A204.1 (cell line): Measurements from ENCODE around the gene KATNIP.

Experiments
- FAIRE-seq: peaks from 2 replicates; lab custom pipeline; 2012; peaks lifted over from hg19 to GRCh38; lab: Jason Lieb, UNC

KATNIP gene

DNA sequence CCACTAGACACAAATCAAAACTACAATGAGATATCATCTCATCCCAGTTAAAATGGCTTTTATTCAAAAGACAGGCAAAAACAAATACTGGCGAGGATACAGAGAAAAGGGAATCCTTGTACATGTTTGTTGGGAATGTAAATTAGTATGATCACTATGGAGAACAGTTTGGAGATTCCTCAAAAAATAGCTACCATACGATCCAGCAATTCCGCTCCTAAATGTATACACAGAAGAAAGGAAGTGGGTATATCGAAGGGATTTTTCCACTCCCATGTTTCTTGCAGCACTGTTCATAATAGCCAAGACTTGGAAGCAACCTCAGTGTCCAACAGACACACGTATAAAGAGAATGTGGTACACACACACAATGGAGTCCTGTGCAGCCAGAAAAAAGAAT lies 35.3 kb downstream of the KATNIP start:
- FAIRE-seq, result no peak

GRCh38 chr16:27586711-27587110 lies 36.8 kb downstream of the KATNIP start:
- FAIRE-seq, result no peak

DNA sequence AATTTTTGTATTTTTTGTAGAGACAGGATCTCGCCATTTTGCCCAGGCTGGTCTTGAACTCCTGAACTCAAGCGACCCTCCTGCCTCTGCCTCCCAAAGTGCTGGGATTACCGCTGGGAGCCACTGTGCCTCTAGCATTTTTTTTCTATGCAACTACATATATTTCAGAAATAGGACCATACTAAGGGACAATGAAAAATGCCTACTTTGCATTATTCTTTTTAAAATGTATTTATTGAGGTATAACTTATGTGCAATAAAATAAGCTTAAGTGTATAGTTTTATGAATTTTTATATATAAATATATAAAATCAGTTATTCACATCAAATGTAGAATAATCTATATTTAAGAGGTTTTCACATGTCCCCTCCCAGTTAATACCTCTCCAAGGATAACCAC lies 38.1 kb downstream of the KATNIP start:
- FAIRE-seq, result no peak

- FAIRE-seq, result no peak
Measured at GRCh38 chr16:27591837-27592236, 41.9 kb downstream of the KATNIP start.

DNA sequence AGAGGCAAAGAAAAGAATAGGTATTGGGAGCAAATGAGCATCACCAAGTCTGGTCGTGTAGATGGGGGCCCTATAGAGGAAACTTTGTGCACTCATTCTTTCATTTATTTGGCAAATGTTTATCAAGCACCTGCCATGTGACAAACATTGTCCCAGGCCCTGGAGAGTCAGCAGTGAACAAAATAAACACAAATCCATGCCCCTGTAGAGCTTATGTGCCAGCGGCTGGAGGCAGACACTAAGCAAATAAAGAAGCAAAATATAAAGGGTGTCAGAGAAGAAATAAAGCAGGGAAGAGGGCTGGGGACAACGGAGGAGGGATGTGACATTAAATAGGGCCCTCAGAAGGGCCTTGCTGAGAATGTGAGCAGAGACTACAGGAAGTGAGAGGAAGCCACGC lies 45.5 kb downstream of the KATNIP start:
- FAIRE-seq, result no peak

DNA sequence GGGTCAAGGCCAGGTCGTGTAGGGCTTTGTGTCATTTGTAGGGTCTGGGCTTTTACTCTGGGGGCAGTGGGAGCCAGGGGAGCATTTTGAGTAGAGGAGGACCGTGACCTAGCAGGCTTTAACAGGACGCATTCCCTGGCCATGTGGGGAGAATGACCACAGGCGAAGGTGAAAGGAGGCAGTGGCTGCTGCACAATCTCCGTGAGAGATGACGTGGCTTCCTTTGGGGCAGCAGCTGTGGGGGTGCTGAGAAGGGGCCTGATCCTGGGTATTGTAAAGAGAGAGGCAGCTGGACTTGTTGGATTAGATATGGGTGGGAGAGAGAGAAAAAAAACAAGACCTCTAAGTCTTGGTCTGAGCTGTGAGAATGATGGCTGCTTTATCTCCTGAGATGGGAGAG lies 46.0 kb downstream of the KATNIP start:
- no peak for FAIRE-seq

- no peak for FAIRE-seq
Measured at GRCh38 chr16:27596411-27596810, 46.5 kb downstream of the KATNIP start.

GRCh38 chr16:27597361-27597760 lies 47.4 kb downstream of the KATNIP start:
- FAIRE-seq, result no peak

DNA sequence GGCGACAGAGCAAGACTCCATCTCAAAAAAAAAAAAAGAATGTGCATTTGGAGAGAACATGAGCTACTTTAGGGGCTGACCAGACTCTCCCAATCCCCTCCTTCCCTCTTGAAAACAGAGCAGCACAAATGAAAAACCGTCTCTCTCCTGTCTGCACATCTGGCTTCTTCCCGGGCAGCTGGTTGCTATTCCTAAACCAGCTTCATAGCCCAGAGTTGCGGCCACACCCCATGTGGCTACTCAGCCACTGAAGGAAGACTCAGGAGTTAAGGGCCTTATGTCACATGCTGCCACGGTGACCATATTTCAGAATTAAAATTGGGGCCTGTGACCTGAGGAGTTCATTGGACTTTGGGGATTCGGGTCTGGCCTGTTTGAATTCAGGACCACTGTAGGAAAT lies 48.3 kb downstream of the KATNIP start:
- FAIRE-seq, result no peak

GRCh38 chr16:27598931-27599565 lies 49.1 kb downstream of the KATNIP start:
- FAIRE-seq, result no peak

DNA sequence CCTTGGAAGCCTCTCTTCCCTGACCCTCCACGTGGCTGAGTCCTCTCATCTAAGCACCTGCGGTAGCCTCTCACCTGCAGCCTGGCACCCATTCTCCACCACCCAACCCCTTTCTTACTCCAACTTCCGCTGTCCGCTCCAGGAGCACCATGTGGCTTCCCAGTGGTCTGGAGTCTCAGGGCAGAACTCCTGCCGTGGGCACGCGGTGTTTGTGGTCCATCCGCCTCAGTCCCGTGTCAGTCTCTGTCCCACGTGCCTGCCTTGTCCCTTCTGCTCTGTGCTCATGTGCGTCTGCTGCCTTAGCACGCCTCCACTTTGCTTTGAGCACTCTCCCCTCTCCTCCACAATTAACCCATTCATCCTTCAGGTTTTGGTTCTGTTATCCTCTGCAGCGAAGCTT lies 49.7 kb downstream of the KATNIP start:
- no peak for FAIRE-seq
